GM18870 (cell line): ENCODE data around the gene UBXN10.
"Not testable (repeated sequence)": the region's sequence is repeated elsewhere in the genome, so short reads cannot be mapped to it uniquely, and the experiment has no call there.

Experiments
- ATAC-seq: cut with Tn5 transposase; IDR thresholded peaks from one replicate; pipeline ENCODE4 v1.9.1; 2021; ENCODE audit warnings: moderate library complexity; ENCODE audit not compliant: unreplicated experiment

The UBXN10 gene

GRCh38 chr1:20199403-20199802, 13.5 kb downstream of the UBXN10 start:
- ATAC-seq = no peak

GRCh38 chr1:20199840-20200239, 13.9 kb downstream of the UBXN10 start:
- no peak for ATAC-seq

- no peak for ATAC-seq
These were observed 15.1 kb downstream of the UBXN10 start for GRCh38 chr1:20200966-20201365.

- ATAC-seq = no peak
These were observed 16.3 kb downstream of the UBXN10 start for GRCh38 chr1:20202166-20202565.

GRCh38 chr1:20207546-20207945, 21.6 kb downstream of the UBXN10 start:
- ATAC-seq = no peak

- no peak for ATAC-seq
These were observed 23.6 kb downstream of the UBXN10 start for GRCh38 chr1:20209471-20209870.

GRCh38 chr1:20210736-20211460, 25.0 kb downstream of the UBXN10 start:
- ATAC-seq = no peak

- no peak for ATAC-seq
These were observed 25.6 kb downstream of the UBXN10 start for GRCh38 chr1:20211511-20211931.

GRCh38 chr1:20212085-20212684, 26.3 kb downstream of the UBXN10 start:
- no peak for ATAC-seq

GRCh38 chr1:20212685-20213331, 26.9 kb downstream of the UBXN10 start:
- ATAC-seq = no peak

GRCh38 chr1:20215716-20216115, 29.8 kb downstream of the UBXN10 start:
- ATAC-seq = no peak

GRCh38 chr1:20216574-20216973, 30.7 kb downstream of the UBXN10 start:
- no peak for ATAC-seq

GRCh38 chr1:20219053-20219452, 33.2 kb downstream of the UBXN10 start:
- ATAC-seq = not testable (repeated sequence)

- no peak for ATAC-seq
These were observed 34.1 kb downstream of the UBXN10 start for GRCh38 chr1:20220036-20220435.

GRCh38 chr1:20223106-20223505, 37.2 kb downstream of the UBXN10 start:
- no peak for ATAC-seq

GRCh38 chr1:20223551-20224419, 37.9 kb downstream of the UBXN10 start:
- no peak for ATAC-seq

GRCh38 chr1:20224546-20224945, 38.6 kb downstream of the UBXN10 start:
- no peak for ATAC-seq

GRCh38 chr1:20227704-20228103, 41.8 kb downstream of the UBXN10 start:
- no peak for ATAC-seq

GRCh38 chr1:20228314-20228825, 42.5 kb downstream of the UBXN10 start:
- no peak for ATAC-seq

GRCh38 chr1:20229171-20229570, 43.3 kb downstream of the UBXN10 start:
- ATAC-seq = no peak

- ATAC-seq = not testable (repeated sequence)
These were observed 46.7 kb downstream of the UBXN10 start for GRCh38 chr1:20232564-20232963.
